Brain pericyte (primary cell): ENCODE results near the gene ITIH5.

Experiments
- DNase-seq: peaks from one replicate; pipeline ENCODE4 v3.0.0-alpha.2; 2012; ENCODE audit warnings: low read depth, low spot score

The ITIH5 gene

GRCh38 chr10:7634142-7634894, 32.4 kb downstream of the ITIH5 start:
- no peak for DNase-seq

GRCh38 chr10:7626283-7626682, 40.5 kb downstream of the ITIH5 start:
- DNase-seq = no peak

GRCh38 chr10:7625836-7626235, 40.9 kb downstream of the ITIH5 start:
- no peak for DNase-seq

GRCh38 chr10:7625009-7625408, 41.8 kb downstream of the ITIH5 start:
- DNase-seq = no peak

- DNase-seq = no peak
Observed at GRCh38 chr10:7622969-7623368, 43.8 kb downstream of the ITIH5 start.

GRCh38 chr10:7618461-7618860, 48.3 kb downstream of the ITIH5 start:
- DNase-seq = no peak

GRCh38 chr10:7611909-7612308, 54.9 kb downstream of the ITIH5 start:
- DNase-seq = no peak

- no peak for DNase-seq
Observed at GRCh38 chr10:7610651-7611389, 55.9 kb downstream of the ITIH5 start.

GRCh38 chr10:7610026-7610425, 56.7 kb downstream of the ITIH5 start:
- DNase-seq = no peak

- DNase-seq = no peak
Observed at GRCh38 chr10:7609556-7609955, 57.2 kb downstream of the ITIH5 start.

- DNase-seq = no peak
Observed at GRCh38 chr10:7608001-7608400, 58.8 kb downstream of the ITIH5 start.

- no peak for DNase-seq
Observed at GRCh38 chr10:7606951-7607404, 59.8 kb downstream of the ITIH5 start.

- no peak for DNase-seq
Observed at GRCh38 chr10:7605565-7606295, 61.0 kb downstream of the ITIH5 start.

- no peak for DNase-seq
Observed at GRCh38 chr10:7601023-7601656, 65.6 kb downstream of the ITIH5 start.

GRCh38 chr10:7598771-7599170, 68.0 kb downstream of the ITIH5 start:
- DNase-seq = no peak

- no peak for DNase-seq
Observed at GRCh38 chr10:7596356-7596755, 70.4 kb downstream of the ITIH5 start.

GRCh38 chr10:7593905-7594304, 72.9 kb downstream of the ITIH5 start:
- DNase-seq = no peak

- no peak for DNase-seq
Observed at GRCh38 chr10:7593063-7593462, 73.7 kb downstream of the ITIH5 start.

GRCh38 chr10:7592627-7593026, 74.1 kb downstream of the ITIH5 start:
- no peak for DNase-seq

- DNase-seq = no peak
Observed at GRCh38 chr10:7590271-7590670, 76.5 kb downstream of the ITIH5 start.

GRCh38 chr10:7589748-7590147, 77.0 kb downstream of the ITIH5 start:
- no peak for DNase-seq

- DNase-seq = no peak
Observed at GRCh38 chr10:7587865-7588188, 78.9 kb downstream of the ITIH5 start.
